ENCODE results near the gene AP3S2. TPM values are rescaled to one million over a fixed set of nuclear protein-coding genes. Genes with fewer than 3 reads are reported as not detected.

The AP3S2 gene
- total RNA-seq, 4 donors from 2014 or later = 18.2 to 49.0 (median 30.3) TPM

DNA sequence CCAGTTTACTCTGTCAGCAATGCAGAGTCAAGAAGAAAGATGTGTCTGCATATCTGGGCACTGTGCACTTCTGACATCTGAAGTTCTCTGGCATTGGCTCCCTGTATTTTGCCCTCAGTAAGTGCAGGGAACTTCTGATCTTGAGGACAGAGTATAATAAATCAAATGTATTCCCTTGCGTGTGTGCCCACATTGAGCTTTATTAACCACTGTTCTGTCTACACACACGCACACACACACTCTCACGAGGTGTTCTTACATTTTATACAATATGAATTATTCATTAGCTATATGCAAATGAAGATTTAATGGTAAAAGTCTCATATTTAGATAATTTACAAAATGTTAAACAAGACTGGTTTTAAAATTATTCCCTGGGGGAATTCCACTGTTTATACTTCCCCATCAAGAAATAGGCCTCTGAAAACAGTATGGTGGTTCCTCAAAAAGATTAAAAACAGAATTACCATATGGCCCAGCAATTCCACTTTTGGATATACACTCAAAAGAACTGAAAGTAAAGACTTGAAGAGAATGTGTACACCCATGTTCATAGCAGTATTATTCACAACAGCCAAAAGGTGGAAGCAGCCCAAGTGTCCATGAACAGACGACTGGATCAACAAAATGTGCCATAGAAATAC, 54.5 kb downstream of the AP3S2 start:
- H3K27ac ChIP-seq = no peak overlapping the region
- H3K9me3 ChIP-seq = no peaks in the 10 kb centered on the region
- no peak for DNase-seq

DNA sequence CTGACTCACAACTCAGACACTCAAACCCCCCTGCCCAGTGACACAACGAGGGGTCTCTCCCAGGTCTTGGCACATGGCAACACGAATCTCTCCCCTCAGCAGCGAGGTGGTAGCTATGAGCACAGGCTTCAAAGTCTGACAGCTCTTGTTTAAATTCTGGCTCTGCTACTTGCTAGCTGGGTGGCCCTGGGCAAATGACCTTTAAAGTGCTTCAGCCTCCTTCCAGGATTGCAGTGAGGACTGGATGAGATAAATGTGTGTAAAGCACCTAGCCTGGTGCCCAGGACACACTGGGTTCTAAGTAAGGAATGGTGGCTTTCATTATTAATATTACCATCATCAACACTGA, 56.0 kb downstream of the AP3S2 start:
- TF ChIP-seq POLR2A (IDR thresholded peaks at IDR 0.05) = no peak
- TF ChIP-seq, protein P1, sequence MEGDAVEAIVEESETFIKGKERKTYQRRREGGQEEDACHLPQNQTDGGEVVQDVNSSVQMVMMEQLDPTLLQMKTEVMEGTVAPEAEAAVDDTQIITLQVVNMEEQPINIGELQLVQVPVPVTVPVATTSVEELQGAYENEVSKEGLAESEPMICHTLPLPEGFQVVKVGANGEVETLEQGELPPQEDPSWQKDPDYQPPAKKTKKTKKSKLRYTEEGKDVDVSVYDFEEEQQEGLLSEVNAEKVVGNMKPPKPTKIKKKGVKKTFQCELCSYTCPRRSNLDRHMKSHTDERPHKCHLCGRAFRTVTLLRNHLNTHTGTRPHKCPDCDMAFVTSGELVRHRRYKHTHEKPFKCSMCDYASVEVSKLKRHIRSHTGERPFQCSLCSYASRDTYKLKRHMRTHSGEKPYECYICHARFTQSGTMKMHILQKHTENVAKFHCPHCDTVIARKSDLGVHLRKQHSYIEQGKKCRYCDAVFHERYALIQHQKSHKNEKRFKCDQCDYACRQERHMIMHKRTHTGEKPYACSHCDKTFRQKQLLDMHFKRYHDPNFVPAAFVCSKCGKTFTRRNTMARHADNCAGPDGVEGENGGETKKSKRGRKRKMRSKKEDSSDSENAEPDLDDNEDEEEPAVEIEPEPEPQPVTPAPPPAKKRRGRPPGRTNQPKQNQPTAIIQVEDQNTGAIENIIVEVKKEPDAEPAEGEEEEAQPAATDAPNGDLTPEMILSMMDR (IDR thresholded peaks at IDR 0.05) = no peak
- H3K27me3 ChIP-seq = no peaks in the 10 kb centered on the region
- peaks cover 0 to 64% (median 6%) of the 10 kb centered on the region in 3 donors for H3K36me3 ChIP-seq
- H3K27ac ChIP-seq = peak overlapping the region; percentile 79 to 91 (median 88)
- no peak overlapping the region for H3K4me3 ChIP-seq
- WGBS, 2 donors = 32 to 40% methylated on average over 3 of the region's 3 CpGs
- DNase-seq = no peak
- intact Hi-C loops (cut with DNase I) = no loop called here
- H3K9me3 ChIP-seq = no peaks in the 10 kb centered on the region
- H3K4me1 ChIP-seq = peaks cover 29 to 55% (median 31%) of the 10 kb centered on the region in 3 donors

More for the DNA sequence above, 54.5 kb downstream of the AP3S2 start:
- Histone ChIP-seq H3K4me3 (no peak overlapping the region), H3K36me3 (peaks cover 0 to 56% (median 0%) of the 10 kb centered on the region in 3 donors), H3K4me1 (peaks cover 29 to 48% (median 31%) of the 10 kb centered on the region in 3 donors), H3K27me3 (no peaks in the 10 kb centered on the region)
- TF ChIP-seq, protein P1 (IDR thresholded peaks at IDR 0.05) = no peak
- no peak for TF ChIP-seq POLR2A (IDR thresholded peaks at IDR 0.05)
- intact Hi-C loops (cut with DNase I) = no loop called here
- WGBS, 2 donors = 71 to 91% methylated on average over 4 of the region's 4 CpGs

DNA sequence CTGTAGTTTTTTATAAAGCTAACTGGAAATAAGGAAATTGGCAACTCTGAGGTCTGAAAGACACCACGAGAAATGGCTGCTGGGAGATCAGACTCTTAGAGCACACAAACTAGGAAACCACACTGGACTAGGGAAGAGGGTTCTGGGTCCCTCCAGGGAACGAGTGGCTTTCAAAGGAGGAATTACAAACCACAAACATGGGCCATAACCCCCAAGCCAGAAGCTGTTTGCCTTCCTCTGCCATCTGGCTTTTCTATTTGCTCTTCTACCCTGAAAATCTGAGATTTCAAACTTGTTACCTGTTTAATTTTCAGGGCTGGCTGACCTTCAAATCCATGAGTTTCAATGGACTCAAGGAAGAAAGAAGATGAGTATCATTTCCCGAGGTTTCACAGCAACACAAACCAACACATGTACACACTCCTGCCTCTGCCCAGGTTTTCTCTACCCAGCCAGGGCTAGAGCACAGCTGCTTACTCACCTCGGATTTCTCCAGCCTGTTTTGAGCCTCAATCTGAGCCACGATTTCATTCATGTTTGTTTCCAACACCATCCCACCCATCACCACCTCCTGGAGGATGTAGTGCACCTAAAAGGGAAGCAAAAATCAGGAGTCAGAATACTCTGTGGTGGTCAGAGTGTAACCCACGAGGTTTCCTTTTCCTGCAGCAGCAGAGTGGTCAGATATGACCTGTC, 56.5 kb downstream of the AP3S2 start:
- H3K27ac ChIP-seq = peak overlapping the region; percentile 79 to 91 (median 88)
- no peaks in the 10 kb centered on the region for H3K27me3 ChIP-seq
- intact Hi-C loops (cut with DNase I) = no loop called here
- no peak for TF ChIP-seq POLR2A (IDR thresholded peaks at IDR 0.05)
- TF ChIP-seq, protein P1 (IDR thresholded peaks at IDR 0.05) = no peak
- H3K4me1 ChIP-seq = peaks cover 29 to 55% (median 31%) of the 10 kb centered on the region in 3 donors
- DNase-seq = no peak
- H3K4me3 ChIP-seq = peak overlapping the region in 1 of 4 donors; percentile 20
- H3K36me3 ChIP-seq = peaks cover 0 to 64% (median 6%) of the 10 kb centered on the region in 3 donors
- 15 to 29% methylated on average over 6 of the region's 6 CpGs for WGBS, 2 donors
- H3K9me3 ChIP-seq = no peaks in the 10 kb centered on the region

DNA sequence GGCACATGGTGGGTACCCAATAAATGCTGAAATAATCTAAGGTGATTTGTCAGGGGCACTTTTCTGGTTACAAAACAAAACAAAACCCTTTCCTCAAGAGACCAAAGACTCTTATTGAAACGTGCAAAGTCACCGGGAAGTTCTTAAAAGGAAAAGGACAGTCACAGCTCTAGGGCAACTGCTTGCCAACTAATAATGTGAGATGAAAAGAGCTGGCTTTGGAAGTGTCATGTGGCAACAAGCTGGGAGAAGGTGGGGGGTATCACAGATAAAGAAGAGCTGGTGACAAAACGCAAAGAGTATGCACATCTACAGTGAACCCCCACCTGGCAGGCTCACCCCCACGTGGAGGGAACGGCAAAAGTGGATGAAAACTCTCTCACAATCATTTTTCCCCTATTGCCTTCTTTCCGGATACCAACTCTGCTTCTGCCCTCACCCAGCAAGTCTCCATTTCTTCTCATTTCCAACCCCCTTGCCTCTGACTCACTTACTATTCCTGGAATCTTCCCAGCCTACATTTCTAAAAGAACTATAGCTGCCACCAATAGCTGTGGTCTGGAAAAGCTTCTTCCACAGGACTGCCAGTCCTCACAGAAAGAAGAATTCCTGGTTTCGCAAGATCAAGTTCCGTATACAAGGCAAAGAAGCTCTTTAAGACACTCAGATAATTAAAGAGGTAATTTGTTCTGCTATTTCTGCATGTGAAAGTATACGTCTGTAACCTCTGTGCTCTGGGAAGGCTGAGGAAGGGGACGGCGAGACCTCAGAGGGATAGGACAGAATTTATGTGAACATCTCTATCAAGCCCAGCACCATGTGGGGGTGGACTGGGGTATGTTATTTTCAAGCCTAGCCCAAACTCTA, 57.3 kb downstream of the AP3S2 start:
- 20 to 33% methylated on average over 9 to 11 of the region's 11 CpGs for WGBS, 2 donors
- H3K27ac ChIP-seq = peak overlapping the region; percentile 79 to 91 (median 88)
- TF ChIP-seq, protein P1 (IDR thresholded peaks at IDR 0.05) = no peak
- no peak for TF ChIP-seq POLR2A (IDR thresholded peaks at IDR 0.05)
- peak overlapping the region in 1 of 4 donors; percentile 20 for H3K4me3 ChIP-seq
- DNase-seq = no peak
- H3K27me3 ChIP-seq = no peaks in the 10 kb centered on the region
- H3K9me3 ChIP-seq = no peaks in the 10 kb centered on the region
- peaks cover 0 to 70% (median 6%) of the 10 kb centered on the region in 3 donors for H3K36me3 ChIP-seq
- intact Hi-C loops (cut with DNase I) = no loop called here
- peaks cover 29 to 55% (median 31%) of the 10 kb centered on the region in 3 donors for H3K4me1 ChIP-seq

Measured in esophagus squamous epithelium (tissue), 5 donors.